ENCODE data around the gene ITPKC. TPM values are rescaled to one million over a fixed set of nuclear protein-coding genes. Genes with fewer than 3 reads are reported as not detected.
A peak's percentile ranks its signal among the peaks of the same experiment; 100 is the strongest.
"Not testable (repeated sequence)": the region's sequence is repeated elsewhere in the genome, so short reads cannot be mapped to it uniquely, and the experiment has no call there.

ITPKC gene
- total and polyA plus RNA-seq, 9 of the 15 experiments (the other 6 are each of a cell fraction or from before 2014, with no cell fraction given), result 0.08 to 9.3 (median 5.8) TPM

DNA sequence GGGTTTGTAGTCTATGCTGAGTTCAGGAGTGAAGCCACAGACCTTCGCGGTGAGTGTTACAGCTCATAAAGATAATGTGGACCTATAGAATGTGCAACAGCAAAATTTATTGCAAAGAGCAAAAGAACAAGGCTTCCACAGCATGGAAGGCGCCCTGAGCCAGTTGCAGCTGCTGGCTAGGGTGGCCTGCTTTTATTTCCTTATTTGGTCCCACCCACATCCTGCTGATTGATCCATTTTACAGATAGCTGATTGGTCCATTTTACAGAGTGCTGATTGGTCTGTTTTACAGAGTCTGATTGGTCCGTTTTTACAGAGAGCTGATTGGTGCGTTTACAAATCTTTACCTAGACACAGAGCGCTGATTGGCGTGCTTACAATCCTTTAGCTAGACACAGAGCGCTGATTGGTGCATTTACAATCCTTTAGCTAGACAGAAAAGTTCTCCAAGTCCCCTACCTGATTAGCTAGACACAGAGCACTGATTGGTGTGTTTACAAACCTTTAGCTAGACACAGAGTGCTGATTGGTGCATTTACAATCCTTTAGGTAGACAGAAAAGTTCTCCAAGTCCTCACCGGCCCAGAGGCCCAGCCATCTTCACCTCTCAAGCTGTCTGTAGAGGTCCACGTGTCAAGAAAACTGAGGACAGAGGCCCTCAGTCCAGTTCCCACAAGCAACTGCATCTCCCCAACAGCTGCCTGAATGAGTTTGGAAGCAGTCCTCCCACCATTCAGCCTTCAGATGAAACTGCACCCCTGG is 54.4 kb downstream of the ITPKC start:
- POLR2A ChIA-PET, result interaction anchor here (0.6 to 2.0 kb wide), 6 partner anchors 11 to 37 kb away, joined by 3 to 8 read pairs (median 6); partner anchors contain the start of genes ACTMAP and SNRPA
- H2AFZ ChIP-seq (ENCODE audit: low read depth, low read length); H3K36me3 ChIP-seq (ENCODE audit: control insufficient read depth, insufficient read depth, low read length); FAIRE-seq; H3K27me3 ChIP-seq (ENCODE audit: control insufficient read depth in 2 of 2, insufficient read depth in 2 of 2, low read length in 2 of 2); H4K20me1 ChIP-seq (replicated peaks; ENCODE audit: control insufficient read depth, insufficient read depth, low read length); H3K4me3 ChIP-seq; H3K4me2 ChIP-seq (ENCODE audit: insufficient read depth, low read length); H3K9me3 ChIP-seq (replicated peaks; ENCODE audit: control insufficient read depth, insufficient read depth, low read depth, low read length); H3K4me1 ChIP-seq (replicated peaks in 1 of 2; ENCODE audit: control insufficient read depth in 2 of 2, insufficient read depth in 2 of 2, low read length in 2 of 2); in situ Hi-C loops (cut with MboI); H3K9me1 ChIP-seq (ENCODE audit: control insufficient read depth, insufficient read depth, low read length); H3K79me2 ChIP-seq (ENCODE audit: control insufficient read depth, insufficient read depth, low read length); intact Hi-C loops (cut with micrococcal nuclease); CTCF ChIA-PET (ENCODE audit: low intra/inter-chr PET ratio); H3K9ac ChIP-seq (ENCODE audit: insufficient read depth in 1 of 2, low read depth in 2 of 2, low read length in 2 of 2); BruUV-seq (replicated peaks): not testable (repeated sequence)
- TF ChIP-seq, protein P1, sequence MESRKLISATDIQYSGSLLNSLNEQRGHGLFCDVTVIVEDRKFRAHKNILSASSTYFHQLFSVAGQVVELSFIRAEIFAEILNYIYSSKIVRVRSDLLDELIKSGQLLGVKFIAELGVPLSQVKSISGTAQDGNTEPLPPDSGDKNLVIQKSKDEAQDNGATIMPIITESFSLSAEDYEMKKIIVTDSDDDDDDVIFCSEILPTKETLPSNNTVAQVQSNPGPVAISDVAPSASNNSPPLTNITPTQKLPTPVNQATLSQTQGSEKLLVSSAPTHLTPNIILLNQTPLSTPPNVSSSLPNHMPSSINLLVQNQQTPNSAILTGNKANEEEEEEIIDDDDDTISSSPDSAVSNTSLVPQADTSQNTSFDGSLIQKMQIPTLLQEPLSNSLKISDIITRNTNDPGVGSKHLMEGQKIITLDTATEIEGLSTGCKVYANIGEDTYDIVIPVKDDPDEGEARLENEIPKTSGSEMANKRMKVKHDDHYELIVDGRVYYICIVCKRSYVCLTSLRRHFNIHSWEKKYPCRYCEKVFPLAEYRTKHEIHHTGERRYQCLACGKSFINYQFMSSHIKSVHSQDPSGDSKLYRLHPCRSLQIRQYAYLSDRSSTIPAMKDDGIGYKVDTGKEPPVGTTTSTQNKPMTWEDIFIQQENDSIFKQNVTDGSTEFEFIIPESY (CRISPR knock-in tag; IDR thresholded peaks at IDR 0.05), result peak; percentile 55; the same call in 1 of the 2 replicates
- TF ChIP-seq ZNF263 (CRISPR knock-in tag; IDR thresholded peaks at IDR 0.05; ENCODE audit: borderline replicate concordance), result peak; percentile 38; the same call in 1 of the 2 replicates
- 0 out of 2 replicates have a peak, but pooled peaks have one; percentile 28 for TF ChIP-seq MBD2 (IDR thresholded peaks at IDR 0.05; ENCODE audit: borderline replicate concordance, low read depth)
- TF ChIP-seq NFYB (IDR thresholded peaks at IDR 0.05; ENCODE audit: extremely low read depth, insufficient read length), result peak; percentile 78
- TF ChIP-seq, protein P2, sequence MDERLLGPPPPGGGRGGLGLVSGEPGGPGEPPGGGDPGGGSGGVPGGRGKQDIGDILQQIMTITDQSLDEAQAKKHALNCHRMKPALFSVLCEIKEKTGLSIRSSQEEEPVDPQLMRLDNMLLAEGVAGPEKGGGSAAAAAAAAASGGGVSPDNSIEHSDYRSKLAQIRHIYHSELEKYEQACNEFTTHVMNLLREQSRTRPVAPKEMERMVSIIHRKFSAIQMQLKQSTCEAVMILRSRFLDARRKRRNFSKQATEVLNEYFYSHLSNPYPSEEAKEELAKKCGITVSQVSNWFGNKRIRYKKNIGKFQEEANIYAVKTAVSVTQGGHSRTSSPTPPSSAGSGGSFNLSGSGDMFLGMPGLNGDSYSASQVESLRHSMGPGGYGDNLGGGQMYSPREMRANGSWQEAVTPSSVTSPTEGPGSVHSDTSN (CRISPR knock-in tag; IDR thresholded peaks at IDR 0.05; ENCODE audit: low read depth), result not testable (repeated sequence)
- TF ChIP-seq, protein P2 (tag; conservative IDR thresholded peaks at IDR 0.05; ENCODE audit: low read depth), result 0 out of 2 replicates have a peak, but pooled peaks have one; percentile 43
- 0 out of 2 replicates have a peak, but pooled peaks have one; percentile 24 for TF ChIP-seq CC2D1A (IDR thresholded peaks at IDR 0.05)
- peak; percentile 84 for TF ChIP-seq ZNF316 (IDR thresholded peaks at IDR 0.05)
- TF ChIP-seq KDM5B (IDR thresholded peaks at IDR 0.05; ENCODE audit: insufficient replicate concordance, low read depth, low read length), result peak; percentile 33
- peak; percentile 58; the same call in 1 of the 2 replicates for TF ChIP-seq C11orf30 (IDR thresholded peaks at IDR 0.05; ENCODE audit: low read depth)
- TF ChIP-seq FOS (IDR thresholded peaks at IDR 0.05; ENCODE audit: extremely low read depth, insufficient read length), result peak; percentile 50
- peak; percentile 31 for TF ChIP-seq MEIS2 (IDR thresholded peaks at IDR 0.05; ENCODE audit: partially characterized antibody)
- TF ChIP-seq ASH1L (IDR thresholded peaks at IDR 0.05; ENCODE audit: borderline replicate concordance, low read depth, partially characterized antibody), result peak; percentile 73
- TF ChIP-seq, protein P3, sequence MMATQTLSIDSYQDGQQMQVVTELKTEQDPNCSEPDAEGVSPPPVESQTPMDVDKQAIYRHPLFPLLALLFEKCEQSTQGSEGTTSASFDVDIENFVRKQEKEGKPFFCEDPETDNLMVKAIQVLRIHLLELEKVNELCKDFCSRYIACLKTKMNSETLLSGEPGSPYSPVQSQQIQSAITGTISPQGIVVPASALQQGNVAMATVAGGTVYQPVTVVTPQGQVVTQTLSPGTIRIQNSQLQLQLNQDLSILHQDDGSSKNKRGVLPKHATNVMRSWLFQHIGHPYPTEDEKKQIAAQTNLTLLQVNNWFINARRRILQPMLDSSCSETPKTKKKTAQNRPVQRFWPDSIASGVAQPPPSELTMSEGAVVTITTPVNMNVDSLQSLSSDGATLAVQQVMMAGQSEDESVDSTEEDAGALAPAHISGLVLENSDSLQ (IDR thresholded peaks at IDR 0.05), result peak; percentile 90
- peak in 1 of 2 experiments; percentile 68; a peak in 1 of 4 replicates for TF ChIP-seq SRF (CRISPR knock-in tag; IDR thresholded peaks at IDR 0.05)
- DNase-seq (ENCODE audit: extremely low read depth in 1 of 4, low spot score in 3 of 4) (peak in 1 of 4 experiments; percentile 35), ATAC-seq (peak; percentile 42; the same call in 2 of the 3 replicates)
- 79% methylated on average over 10 of the region's 10 CpGs for WGBS (ENCODE audit: insufficient coverage, low coverage, missing lambda C conversion rate)
- peak overlapping the region; percentile 39; the same call in 1 of the 3 replicates for H3K27ac ChIP-seq (ENCODE audit: extremely low read depth, low read depth, low read length)
